CD4-positive, CD25-positive, alpha-beta regulatory T cell (primary cell): ENCODE data around the gene EMX1. TPM values are rescaled to one million over a fixed set of nuclear protein-coding genes. Genes with fewer than 3 reads are reported as not detected.

Source experiments
- ATAC-seq, 2 donors: fragments of 150-1000 bp; cut with Tn5 transposase; one replicate each; pipeline ENCODE4 v1.10.0; 2021; ENCODE audit warnings: low read depth in 2 of 2, moderate number of reproducible peaks in 2 of 2, moderate library complexity in 1 of 2
- DNase-seq, 3 donors: peaks; one replicate each; pipeline versions ENCODE4 v3.0.0 to v3.0.0-alpha.2; 2012 to 2022; ENCODE audit warnings: mixed read lengths in 1 of 3
- H3K27ac ChIP-seq: one replicate; pipeline ENCODE4 v1.7.0; 2013; ENCODE audit warnings: mild to moderate bottlenecking, low read length; ENCODE audit not compliant: insufficient read depth, poor library complexity, severe bottlenecking
- H3K27me3 ChIP-seq: one replicate; pipeline ENCODE4 v1.7.0; 2013; ENCODE audit warnings: low read length; ENCODE audit not compliant: control insufficient read depth, insufficient read depth
- H3K36me3 ChIP-seq: one replicate; pipeline ENCODE4 v1.7.0; 2013; ENCODE audit warnings: mild to moderate bottlenecking, low read length, moderate library complexity; ENCODE audit not compliant: control insufficient read depth, insufficient read depth
- H3K4me1 ChIP-seq: 2 replicates; pipeline ENCODE4 v1.7.0; 2013; ENCODE audit warnings: mild to moderate bottlenecking, low read length; ENCODE audit not compliant: insufficient read depth, control insufficient read depth, poor library complexity, severe bottlenecking
- H3K4me3 ChIP-seq: one replicate; pipeline ENCODE4 v1.7.0; 2013; ENCODE audit warnings: low read depth, mild to moderate bottlenecking, low read length, moderate library complexity
- H3K9me3 ChIP-seq, 2 experiments: 1 replicate in 1 of 2; 2 replicates in 1 of 2; pipeline ENCODE4 v1.7.0; 2013; ENCODE audit warnings: low read length in 2 of 2, mild to moderate bottlenecking in 1 of 2, moderate library complexity in 1 of 2; ENCODE audit not compliant: control insufficient read depth in 2 of 2
- H3K27ac Mint-ChIP-seq, 3 donors: one replicate each; pipeline ENCODE4 v1.8.0; 2020 to 2022; ENCODE audit warnings: mild to moderate bottlenecking in 3 of 3, mixed read lengths in 3 of 3, moderate library complexity in 2 of 3
- H3K27me3 Mint-ChIP-seq: one replicate; pipeline ENCODE4 v1.8.0; 2022; ENCODE audit warnings: mild to moderate bottlenecking, mixed read lengths
- H3K36me3 Mint-ChIP-seq: one replicate; pipeline ENCODE4 v1.8.0; 2020; ENCODE audit warnings: mixed read lengths
- H3K4me1 Mint-ChIP-seq, 4 donors: one replicate each; pipeline ENCODE4 v1.8.0; 2020 to 2022; ENCODE audit warnings: mixed read lengths in 4 of 4, mild to moderate bottlenecking in 1 of 4
- H3K4me3 Mint-ChIP-seq, 4 donors: one replicate each; pipeline ENCODE4 v1.8.0; 2020 to 2022; ENCODE audit warnings: mild to moderate bottlenecking in 4 of 4, mixed read lengths in 4 of 4, moderate library complexity in 3 of 4
- H3K9me3 Mint-ChIP-seq, 7 donors: one replicate each; pipeline ENCODE4 v1.8.0; 2020 to 2022; ENCODE audit warnings: mixed read lengths in 7 of 7, mild to moderate bottlenecking in 3 of 7, moderate library complexity in 2 of 7
- polyA plus RNA-seq, 4 donors: library from polyadenylated mRNA; unstranded; fragments of 300-500 nt; fragmentation: Illumina TruSeq; gene quantifications; one replicate each; pipeline ENCODE4 v1.2.3, GENCODE V29; 2021
- total RNA-seq: library from RNA; stranded (reverse); gene quantifications from one replicate; pipeline ENCODE4 v1.2.3, GENCODE V29; 2022

Gene EMX1
- total and polyA plus RNA-seq, 5 donors from 2014 or later, result not detected

DNA sequence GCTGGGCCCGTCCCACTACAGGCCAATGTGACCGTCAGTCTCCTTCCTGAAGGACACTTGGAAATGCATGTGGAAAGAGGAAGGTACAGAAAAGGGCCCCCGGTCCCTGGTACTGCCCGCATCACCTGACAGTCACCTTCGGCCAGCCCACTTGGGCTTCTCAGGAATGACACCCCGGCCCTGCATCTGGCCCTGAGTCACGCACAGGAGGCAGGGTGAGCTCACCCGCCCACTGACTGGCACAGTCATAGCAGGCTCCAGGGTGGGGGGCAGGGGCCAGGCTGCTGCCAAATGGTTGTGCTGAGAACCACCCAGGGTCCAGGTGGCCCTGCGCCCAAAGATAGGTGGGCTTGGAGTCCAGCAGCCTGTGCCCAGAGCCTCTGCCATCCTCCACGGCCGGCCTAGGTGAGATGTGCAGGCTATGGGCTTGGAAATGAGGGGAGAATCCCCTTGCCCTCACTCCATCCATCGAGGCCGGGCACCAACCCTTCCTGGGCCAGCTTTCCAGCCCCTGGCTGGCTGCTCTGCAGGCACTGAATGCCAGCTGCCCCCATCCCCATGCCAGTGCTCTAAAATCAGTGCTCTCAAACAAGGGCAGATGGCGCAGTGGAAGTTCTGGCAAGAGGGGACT, 14.1 kb downstream of the EMX1 start:
- Histone ChIP-seq H3K27me3 (peaks cover 26% of the 10 kb centered on the region), H3K4me1 (no peaks in the 10 kb centered on the region), H3K9me3 (no peaks in the 10 kb centered on the region), H3K4me3 (no peak overlapping the region), H3K36me3 (no peaks in the 10 kb centered on the region), H3K27ac (no peak overlapping the region)
- Mint-ChIP-seq H3K36me3 (no peaks in the 10 kb centered on the region), H3K27me3 (peaks cover 4% of the 10 kb centered on the region), H3K27ac (no peak overlapping the region), H3K4me3 (no peak overlapping the region), H3K9me3 (no peaks in the 10 kb centered on the region), H3K4me1 (no peaks in the 10 kb centered on the region)
- DNase-seq (no peak), ATAC-seq (no peak)

DNA sequence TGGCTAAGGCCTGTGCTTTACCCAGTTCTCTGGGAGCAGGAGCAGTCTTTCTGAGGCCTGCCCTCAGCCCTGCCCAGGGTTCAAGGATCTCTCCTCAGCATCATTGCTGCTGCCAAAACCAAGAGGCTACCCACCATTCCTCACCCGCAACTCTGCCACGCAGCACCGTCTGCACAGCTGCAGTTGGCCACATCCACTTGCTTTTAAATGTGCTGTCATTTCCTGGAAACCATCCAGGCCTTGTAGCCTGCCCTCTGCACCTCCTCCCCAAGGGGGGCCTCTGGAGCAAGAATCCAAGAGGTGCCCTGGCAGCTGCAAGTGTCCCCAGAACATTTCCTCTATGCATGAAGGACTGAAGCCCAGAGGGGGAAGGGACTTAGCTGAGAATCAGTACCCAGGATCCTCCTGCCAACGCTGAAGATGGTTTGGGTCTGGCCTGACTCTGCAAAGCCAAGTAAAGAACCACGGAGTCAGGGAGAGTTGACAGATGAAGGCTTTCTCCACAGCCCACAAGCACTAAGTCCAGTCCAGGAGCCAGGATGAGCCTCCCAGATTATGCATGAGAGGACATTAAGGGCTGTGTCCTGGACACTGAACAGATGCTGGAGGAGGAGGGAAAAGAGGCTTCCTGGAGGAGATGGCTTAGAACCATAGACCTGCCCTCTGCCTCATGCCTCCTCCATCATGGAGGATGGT, 14.9 kb downstream of the EMX1 start:
- peaks cover 4% of the 10 kb centered on the region for H3K27me3 Mint-ChIP-seq
- Histone ChIP-seq H3K4me1 (no peaks in the 10 kb centered on the region), H3K4me3 (no peak overlapping the region), H3K27ac (no peak overlapping the region), H3K36me3 (no peaks in the 10 kb centered on the region), H3K9me3 (no peaks in the 10 kb centered on the region), H3K27me3 (peaks cover 18% of the 10 kb centered on the region)
- H3K27ac Mint-ChIP-seq, result no peak overlapping the region
- no peaks in the 10 kb centered on the region for H3K9me3 Mint-ChIP-seq
- peak in 1 of 3 donors; percentile 16 for DNase-seq
- H3K4me1 Mint-ChIP-seq, result no peaks in the 10 kb centered on the region
- H3K36me3 Mint-ChIP-seq, result no peaks in the 10 kb centered on the region
- H3K4me3 Mint-ChIP-seq, result no peak overlapping the region
- no peak for ATAC-seq

DNA sequence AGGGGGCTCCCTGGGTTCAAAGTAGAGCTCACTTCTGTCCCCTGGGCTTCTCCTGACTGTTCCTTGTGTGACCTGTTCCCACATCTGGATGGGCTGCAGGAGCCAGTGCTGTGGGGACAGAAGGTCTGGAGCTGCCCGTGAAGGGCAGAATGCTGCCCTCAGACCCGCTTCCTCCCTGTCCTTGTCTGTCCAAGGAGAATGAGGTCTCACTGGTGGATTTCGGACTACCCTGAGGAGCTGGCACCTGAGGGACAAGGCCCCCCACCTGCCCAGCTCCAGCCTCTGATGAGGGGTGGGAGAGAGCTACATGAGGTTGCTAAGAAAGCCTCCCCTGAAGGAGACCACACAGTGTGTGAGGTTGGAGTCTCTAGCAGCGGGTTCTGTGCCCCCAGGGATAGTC, 15.5 kb downstream of the EMX1 start:
- Mint-ChIP-seq H3K36me3 (no peaks in the 10 kb centered on the region), H3K4me1 (no peaks in the 10 kb centered on the region), H3K9me3 (no peaks in the 10 kb centered on the region), H3K4me3 (no peak overlapping the region), H3K27ac (no peak overlapping the region), H3K27me3 (peaks cover 4% of the 10 kb centered on the region)
- DNase-seq (no peak), ATAC-seq (no peak)
- Histone ChIP-seq H3K27me3 (peaks cover 13% of the 10 kb centered on the region), H3K27ac (no peak overlapping the region), H3K4me3 (no peak overlapping the region), H3K9me3 (no peaks in the 10 kb centered on the region), H3K36me3 (no peaks in the 10 kb centered on the region), H3K4me1 (no peaks in the 10 kb centered on the region)

DNA sequence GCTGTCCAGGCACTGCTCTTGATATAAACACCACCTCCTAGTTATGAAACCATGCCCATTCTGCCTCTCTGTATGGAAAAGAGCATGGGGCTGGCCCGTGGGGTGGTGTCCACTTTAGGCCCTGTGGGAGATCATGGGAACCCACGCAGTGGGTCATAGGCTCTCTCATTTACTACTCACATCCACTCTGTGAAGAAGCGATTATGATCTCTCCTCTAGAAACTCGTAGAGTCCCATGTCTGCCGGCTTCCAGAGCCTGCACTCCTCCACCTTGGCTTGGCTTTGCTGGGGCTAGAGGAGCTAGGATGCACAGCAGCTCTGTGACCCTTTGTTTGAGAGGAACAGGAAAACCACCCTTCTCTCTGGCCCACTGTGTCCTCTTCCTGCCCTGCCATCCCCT, 15.9 kb downstream of the EMX1 start:
- no peaks in the 10 kb centered on the region for H3K4me1 Mint-ChIP-seq
- no peaks in the 10 kb centered on the region for H3K36me3 Mint-ChIP-seq
- peaks cover 4% of the 10 kb centered on the region for H3K27me3 Mint-ChIP-seq
- H3K4me3 Mint-ChIP-seq, result no peak overlapping the region
- no peak for DNase-seq
- no peaks in the 10 kb centered on the region for H3K9me3 Mint-ChIP-seq
- H3K27ac Mint-ChIP-seq, result no peak overlapping the region
- H3K27me3 ChIP-seq, result peaks cover 11% of the 10 kb centered on the region
- no peaks in the 10 kb centered on the region for H3K4me1 ChIP-seq
- no peaks in the 10 kb centered on the region for H3K36me3 ChIP-seq
- no peaks in the 10 kb centered on the region for H3K9me3 ChIP-seq
- no peak for ATAC-seq
- no peak overlapping the region for H3K27ac ChIP-seq
- no peak overlapping the region for H3K4me3 ChIP-seq

DNA sequence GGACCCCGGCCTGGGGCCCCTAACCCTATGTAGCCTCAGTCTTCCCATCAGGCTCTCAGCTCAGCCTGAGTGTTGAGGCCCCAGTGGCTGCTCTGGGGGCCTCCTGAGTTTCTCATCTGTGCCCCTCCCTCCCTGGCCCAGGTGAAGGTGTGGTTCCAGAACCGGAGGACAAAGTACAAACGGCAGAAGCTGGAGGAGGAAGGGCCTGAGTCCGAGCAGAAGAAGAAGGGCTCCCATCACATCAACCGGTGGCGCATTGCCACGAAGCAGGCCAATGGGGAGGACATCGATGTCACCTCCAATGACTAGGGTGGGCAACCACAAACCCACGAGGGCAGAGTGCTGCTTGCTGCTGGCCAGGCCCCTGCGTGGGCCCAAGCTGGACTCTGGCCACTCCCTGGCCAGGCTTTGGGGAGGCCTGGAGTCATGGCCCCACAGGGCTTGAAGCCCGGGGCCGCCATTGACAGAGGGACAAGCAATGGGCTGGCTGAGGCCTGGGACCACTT, 16.4 kb downstream of the EMX1 start:
- no peaks in the 10 kb centered on the region for H3K4me1 ChIP-seq
- no peak overlapping the region for H3K27ac ChIP-seq
- DNase-seq (no peak), ATAC-seq (no peak)
- H3K4me3 Mint-ChIP-seq, result no peak overlapping the region
- peaks cover 5% of the 10 kb centered on the region for H3K27me3 Mint-ChIP-seq
- H3K36me3 Mint-ChIP-seq, result no peaks in the 10 kb centered on the region
- H3K9me3 ChIP-seq, result no peaks in the 10 kb centered on the region
- H3K4me1 Mint-ChIP-seq, result no peaks in the 10 kb centered on the region
- no peaks in the 10 kb centered on the region for H3K9me3 Mint-ChIP-seq
- H3K27ac Mint-ChIP-seq, result no peak overlapping the region
- H3K27me3 ChIP-seq, result peaks cover 9% of the 10 kb centered on the region
- no peak overlapping the region for H3K4me3 ChIP-seq
- H3K36me3 ChIP-seq, result no peaks in the 10 kb centered on the region

DNA sequence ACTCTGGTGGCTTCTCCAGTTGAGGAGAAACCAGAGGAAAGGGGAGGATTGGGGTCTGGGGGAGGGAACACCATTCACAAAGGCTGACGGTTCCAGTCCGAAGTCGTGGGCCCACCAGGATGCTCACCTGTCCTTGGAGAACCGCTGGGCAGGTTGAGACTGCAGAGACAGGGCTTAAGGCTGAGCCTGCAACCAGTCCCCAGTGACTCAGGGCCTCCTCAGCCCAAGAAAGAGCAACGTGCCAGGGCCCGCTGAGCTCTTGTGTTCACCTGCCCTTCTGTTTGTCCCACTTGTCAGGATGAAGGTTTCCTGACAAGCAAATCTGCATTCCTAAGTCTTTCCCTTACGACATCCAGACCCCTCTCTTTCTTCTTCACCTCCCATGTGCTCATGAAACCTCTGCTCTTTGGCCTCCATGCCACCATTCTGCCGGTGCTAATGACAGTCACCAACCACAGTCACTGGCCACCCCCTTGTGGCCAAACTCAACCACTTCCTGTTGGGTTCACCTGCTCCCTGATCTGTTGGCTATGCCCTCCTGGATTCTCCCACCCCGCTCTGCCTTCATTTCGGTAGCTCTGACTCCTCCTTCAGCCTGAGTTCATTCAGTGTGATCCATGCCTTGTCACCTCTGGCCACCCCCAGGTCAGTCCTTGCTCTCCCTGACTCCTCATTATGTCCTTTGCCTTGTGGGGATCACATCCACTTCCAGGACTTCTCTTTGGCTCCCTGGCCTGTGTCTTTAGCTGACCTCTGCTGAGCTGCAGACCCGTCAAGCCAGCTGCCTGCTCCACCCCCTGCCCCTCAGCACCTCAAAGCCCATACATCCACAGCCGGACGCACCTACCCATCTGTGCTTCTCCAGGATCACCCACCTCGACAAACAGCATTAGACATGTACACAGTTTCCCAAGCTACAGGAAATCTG, 17.6 kb downstream of the EMX1 start:
- H3K4me3 Mint-ChIP-seq, result no peak overlapping the region
- H3K4me1 ChIP-seq, result no peaks in the 10 kb centered on the region
- H3K9me3 ChIP-seq, result no peaks in the 10 kb centered on the region
- no peaks in the 10 kb centered on the region for H3K9me3 Mint-ChIP-seq
- ATAC-seq (no peak), DNase-seq (no peak)
- H3K27me3 Mint-ChIP-seq, result peaks cover 13% of the 10 kb centered on the region
- H3K36me3 Mint-ChIP-seq, result no peaks in the 10 kb centered on the region
- no peaks in the 10 kb centered on the region for H3K36me3 ChIP-seq
- H3K4me3 ChIP-seq, result no peak overlapping the region
- H3K4me1 Mint-ChIP-seq, result no peaks in the 10 kb centered on the region
- H3K27ac Mint-ChIP-seq, result peak overlapping the region in 1 of 3 donors; percentile 10
- H3K27me3 ChIP-seq, result no peaks in the 10 kb centered on the region
- no peak overlapping the region for H3K27ac ChIP-seq

DNA sequence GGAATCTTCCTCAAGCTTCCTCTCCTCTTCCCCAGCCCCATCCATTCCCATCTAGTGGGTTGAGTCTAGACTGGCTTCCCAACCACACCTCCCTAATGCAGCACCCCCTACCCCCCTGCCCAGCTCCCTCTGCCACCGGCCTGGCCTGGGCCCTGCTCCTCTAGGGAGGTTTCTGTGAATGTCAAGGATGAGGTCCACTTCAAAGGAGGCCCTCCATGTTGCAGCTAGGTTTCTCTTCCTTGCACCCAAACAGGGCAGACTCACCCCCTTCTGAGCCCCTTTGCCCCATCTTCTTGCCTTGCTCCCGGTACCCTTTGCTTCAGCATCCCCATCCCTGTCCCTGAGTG, 18.3 kb downstream of the EMX1 start:
- H3K27me3 Mint-ChIP-seq, result peaks cover 13% of the 10 kb centered on the region
- ATAC-seq, result no peak
- H3K4me3 ChIP-seq, result no peak overlapping the region
- no peaks in the 10 kb centered on the region for H3K9me3 Mint-ChIP-seq
- no peaks in the 10 kb centered on the region for H3K27me3 ChIP-seq
- no peak overlapping the region for H3K27ac ChIP-seq
- DNase-seq, result no peak
- H3K36me3 ChIP-seq, result no peaks in the 10 kb centered on the region
- no peaks in the 10 kb centered on the region for H3K9me3 ChIP-seq
- H3K36me3 Mint-ChIP-seq, result no peaks in the 10 kb centered on the region
- no peaks in the 10 kb centered on the region for H3K4me1 Mint-ChIP-seq
- no peak overlapping the region for H3K27ac Mint-ChIP-seq
- no peaks in the 10 kb centered on the region for H3K4me1 ChIP-seq
- no peak overlapping the region for H3K4me3 Mint-ChIP-seq
